GM12892 (cell line): ENCODE results near the gene GET4.

Experiments
- POLR2A ChIP-seq: IDR thresholded peaks from 2 replicates; pipeline ENCODE4 v1.6.1; 2011; ENCODE audit warnings: low read depth, low read length, control low read depth
- POLR2AphosphoS5 ChIP-seq: IDR thresholded peaks from 2 replicates; pipeline ENCODE4 v1.6.1; 2011; ENCODE audit warnings: low read depth, low read length, control low read depth
- TAF1 ChIP-seq: IDR thresholded peaks from 2 replicates; pipeline ENCODE4 v1.6.1; 2011; ENCODE audit warnings: low read depth, mild to moderate bottlenecking, control low read depth, low read length, borderline replicate concordance

GRCh38 chr7:938546-939185 lies 62.3 kb downstream of the GET4 start:
- no peak for TF ChIP-seq TAF1
- TF ChIP-seq POLR2A: no peak
- TF ChIP-seq POLR2AphosphoS5: no peak
